ENCODE results near the gene RALGPS2. TPM values are rescaled to one million over a fixed set of nuclear protein-coding genes. Genes with fewer than 3 reads are reported as not detected.

RALGPS2 gene
- total RNA-seq, 1 experiment from 2014 or later = 38.0 TPM

DNA sequence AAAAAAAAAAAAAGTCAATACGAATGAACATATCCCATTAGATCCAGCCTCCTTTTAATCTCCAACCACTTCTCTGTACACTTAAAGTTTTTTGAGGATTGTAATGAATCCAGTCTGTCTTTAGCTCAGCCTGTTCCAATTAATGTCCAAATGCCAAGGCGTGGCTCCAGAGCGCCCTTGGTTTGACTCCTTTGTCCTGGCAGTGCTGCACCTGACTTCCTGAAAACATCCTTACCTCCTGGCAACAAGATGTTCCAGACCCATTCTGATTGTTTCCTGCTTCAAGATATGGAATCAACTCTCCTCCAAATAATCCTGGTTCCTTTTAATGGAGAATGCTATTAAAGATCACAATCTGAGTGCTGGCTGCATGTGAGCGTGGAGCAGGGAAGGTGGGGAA lies 226.6 kb downstream of the RALGPS2 start (continued):
- no peak for TF ChIP-seq FOXP1 (CRISPR knock-in tag; IDR thresholded peaks at IDR 0.05; ENCODE audit: borderline replicate concordance)

DNA sequence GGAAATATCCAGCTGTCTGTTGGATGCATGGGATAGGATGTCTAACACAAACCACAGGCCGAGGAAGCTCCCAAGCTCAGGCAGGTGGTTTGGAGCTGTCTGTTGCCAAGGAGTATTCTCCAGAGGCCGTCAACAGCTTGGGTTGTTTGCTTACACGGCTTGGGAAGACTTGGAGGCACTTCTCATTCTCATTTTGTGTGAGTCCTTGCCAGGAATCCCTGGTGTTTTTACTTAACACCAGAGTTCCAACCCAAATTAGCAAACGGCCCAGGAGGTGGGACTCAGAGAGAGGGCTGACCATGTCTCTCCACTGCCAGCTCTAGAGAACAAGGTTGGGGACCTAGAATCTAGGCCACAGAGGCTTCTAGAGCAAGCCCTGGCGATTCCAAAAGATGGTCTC lies 228.0 kb downstream of the RALGPS2 start:
- no peak overlapping the region for H3K4me3 Mint-ChIP-seq
- no peak overlapping the region for H3K27ac Mint-ChIP-seq
- ChIA-PET CTCF (interaction anchor here (1.0 to 2.1 kb wide), 2 partner anchors 50 to 421 kb away, joined by 3 to 14 read pairs; no protein-coding TSS in a partner anchor), POLR2A (no interaction called here)
- TF ChIP-seq ZNF263 (CRISPR knock-in tag; IDR thresholded peaks at IDR 0.05; ENCODE audit: low read depth) = no peak
- no peak for TF ChIP-seq CDX4 (CRISPR knock-in tag; IDR thresholded peaks at IDR 0.05; ENCODE audit: borderline replicate concordance)
- no peak for TF ChIP-seq ELF4 (CRISPR knock-in tag; IDR thresholded peaks at IDR 0.05; ENCODE audit: low read depth)
- TF ChIP-seq PRDM15 (CRISPR knock-in tag; IDR thresholded peaks at IDR 0.05) = no peak
- TF ChIP-seq GTF2I (CRISPR knock-in tag; conservative IDR thresholded peaks at IDR 0.05) = no peak
- H3K36me3 Mint-ChIP-seq = no peaks in the 10 kb centered on the region
- ATAC-seq (no peak), DNase-seq (ENCODE audit: low spot score) (no peak)
- no peaks in the 10 kb centered on the region for H3K4me1 Mint-ChIP-seq
- H3K9me3 Mint-ChIP-seq = no peaks in the 10 kb centered on the region
- H3K27me3 Mint-ChIP-seq (ENCODE audit: low read depth) = no peaks in the 10 kb centered on the region

- no peaks in the 10 kb centered on the region for H3K9me3 Mint-ChIP-seq
- POLR2A ChIA-PET = no interaction called here
- H3K36me3 Mint-ChIP-seq = no peaks in the 10 kb centered on the region
- no peak overlapping the region for H3K27ac Mint-ChIP-seq
- CTCF ChIA-PET = interaction anchor here (0.5 to 2.1 kb wide), 2 partner anchors 9 to 49 kb away, joined by 6 to 14 read pairs; no protein-coding TSS in a partner anchor
- no peaks in the 10 kb centered on the region for H3K4me1 Mint-ChIP-seq
- no peaks in the 10 kb centered on the region for H3K27me3 Mint-ChIP-seq (ENCODE audit: low read depth)
- ATAC-seq (no peak), DNase-seq (ENCODE audit: low spot score) (no peak)
- H3K4me3 Mint-ChIP-seq = no peak overlapping the region
- TF ChIP-seq ZNF219 (CRISPR knock-in tag; IDR thresholded peaks at IDR 0.05; ENCODE audit: borderline replicate concordance) = no peak
Observed at GRCh38 chr1:178953538-178954324, 228.7 kb downstream of the RALGPS2 start.

GRCh38 chr1:178954325-178954690 lies 229.3 kb downstream of the RALGPS2 start:
- Mint-ChIP-seq H3K27ac (no peak overlapping the region), H3K4me3 (no peak overlapping the region), H3K4me1 (no peaks in the 10 kb centered on the region), H3K36me3 (no peaks in the 10 kb centered on the region), H3K9me3 (no peaks in the 10 kb centered on the region), H3K27me3 (ENCODE audit: low read depth) (no peaks in the 10 kb centered on the region)
- CTCF ChIA-PET = interaction anchor here (0.5 to 2.1 kb wide), 2 partner anchors 9 to 48 kb away, joined by 6 to 14 read pairs; no protein-coding TSS in a partner anchor
- POLR2A ChIA-PET = no interaction called here
- ATAC-seq = no peak
- no peak for DNase-seq (ENCODE audit: low spot score)
- no peak for TF ChIP-seq OVOL2 (CRISPR knock-in tag; IDR thresholded peaks at IDR 0.05; ENCODE audit: borderline replicate concordance)
- TF ChIP-seq, protein P1, sequence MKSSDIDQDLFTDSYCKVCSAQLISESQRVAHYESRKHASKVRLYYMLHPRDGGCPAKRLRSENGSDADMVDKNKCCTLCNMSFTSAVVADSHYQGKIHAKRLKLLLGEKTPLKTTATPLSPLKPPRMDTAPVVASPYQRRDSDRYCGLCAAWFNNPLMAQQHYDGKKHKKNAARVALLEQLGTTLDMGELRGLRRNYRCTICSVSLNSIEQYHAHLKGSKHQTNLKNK (CRISPR knock-in tag; IDR thresholded peaks at IDR 0.05) = no peak
- TF ChIP-seq NR1H2 (CRISPR knock-in tag; IDR thresholded peaks at IDR 0.05) = no peak
- TF ChIP-seq GRHL2 (CRISPR knock-in tag; IDR thresholded peaks at IDR 0.05; ENCODE audit: insufficient replicate concordance, severe bottlenecking) = no peak
- TF ChIP-seq, protein P2, sequence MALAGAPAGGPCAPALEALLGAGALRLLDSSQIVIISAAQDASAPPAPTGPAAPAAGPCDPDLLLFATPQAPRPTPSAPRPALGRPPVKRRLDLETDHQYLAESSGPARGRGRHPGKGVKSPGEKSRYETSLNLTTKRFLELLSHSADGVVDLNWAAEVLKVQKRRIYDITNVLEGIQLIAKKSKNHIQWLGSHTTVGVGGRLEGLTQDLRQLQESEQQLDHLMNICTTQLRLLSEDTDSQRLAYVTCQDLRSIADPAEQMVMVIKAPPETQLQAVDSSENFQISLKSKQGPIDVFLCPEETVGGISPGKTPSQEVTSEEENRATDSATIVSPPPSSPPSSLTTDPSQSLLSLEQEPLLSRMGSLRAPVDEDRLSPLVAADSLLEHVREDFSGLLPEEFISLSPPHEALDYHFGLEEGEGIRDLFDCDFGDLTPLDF (CRISPR knock-in tag; IDR thresholded peaks at IDR 0.05) = no peak
- TF ChIP-seq ZNF671 (CRISPR knock-in tag; IDR thresholded peaks at IDR 0.05) = no peak
- TF ChIP-seq, protein P3, sequence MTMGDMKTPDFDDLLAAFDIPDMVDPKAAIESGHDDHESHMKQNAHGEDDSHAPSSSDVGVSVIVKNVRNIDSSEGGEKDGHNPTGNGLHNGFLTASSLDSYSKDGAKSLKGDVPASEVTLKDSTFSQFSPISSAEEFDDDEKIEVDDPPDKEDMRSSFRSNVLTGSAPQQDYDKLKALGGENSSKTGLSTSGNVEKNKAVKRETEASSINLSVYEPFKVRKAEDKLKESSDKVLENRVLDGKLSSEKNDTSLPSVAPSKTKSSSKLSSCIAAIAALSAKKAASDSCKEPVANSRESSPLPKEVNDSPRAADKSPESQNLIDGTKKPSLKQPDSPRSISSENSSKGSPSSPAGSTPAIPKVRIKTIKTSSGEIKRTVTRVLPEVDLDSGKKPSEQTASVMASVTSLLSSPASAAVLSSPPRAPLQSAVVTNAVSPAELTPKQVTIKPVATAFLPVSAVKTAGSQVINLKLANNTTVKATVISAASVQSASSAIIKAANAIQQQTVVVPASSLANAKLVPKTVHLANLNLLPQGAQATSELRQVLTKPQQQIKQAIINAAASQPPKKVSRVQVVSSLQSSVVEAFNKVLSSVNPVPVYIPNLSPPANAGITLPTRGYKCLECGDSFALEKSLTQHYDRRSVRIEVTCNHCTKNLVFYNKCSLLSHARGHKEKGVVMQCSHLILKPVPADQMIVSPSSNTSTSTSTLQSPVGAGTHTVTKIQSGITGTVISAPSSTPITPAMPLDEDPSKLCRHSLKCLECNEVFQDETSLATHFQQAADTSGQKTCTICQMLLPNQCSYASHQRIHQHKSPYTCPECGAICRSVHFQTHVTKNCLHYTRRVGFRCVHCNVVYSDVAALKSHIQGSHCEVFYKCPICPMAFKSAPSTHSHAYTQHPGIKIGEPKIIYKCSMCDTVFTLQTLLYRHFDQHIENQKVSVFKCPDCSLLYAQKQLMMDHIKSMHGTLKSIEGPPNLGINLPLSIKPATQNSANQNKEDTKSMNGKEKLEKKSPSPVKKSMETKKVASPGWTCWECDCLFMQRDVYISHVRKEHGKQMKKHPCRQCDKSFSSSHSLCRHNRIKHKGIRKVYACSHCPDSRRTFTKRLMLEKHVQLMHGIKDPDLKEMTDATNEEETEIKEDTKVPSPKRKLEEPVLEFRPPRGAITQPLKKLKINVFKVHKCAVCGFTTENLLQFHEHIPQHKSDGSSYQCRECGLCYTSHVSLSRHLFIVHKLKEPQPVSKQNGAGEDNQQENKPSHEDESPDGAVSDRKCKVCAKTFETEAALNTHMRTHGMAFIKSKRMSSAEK (CRISPR knock-in tag; IDR thresholded peaks at IDR 0.05; ENCODE audit: borderline replicate concordance) = no peak
- TF ChIP-seq, protein P4, sequence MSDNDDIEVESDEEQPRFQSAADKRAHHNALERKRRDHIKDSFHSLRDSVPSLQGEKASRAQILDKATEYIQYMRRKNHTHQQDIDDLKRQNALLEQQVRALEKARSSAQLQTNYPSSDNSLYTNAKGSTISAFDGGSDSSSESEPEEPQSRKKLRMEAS (CRISPR knock-in tag; IDR thresholded peaks at IDR 0.05) = no peak
- no peak for TF ChIP-seq TEAD1 (CRISPR knock-in tag; IDR thresholded peaks at IDR 0.05)
- no peak for TF ChIP-seq CREM (CRISPR knock-in tag; IDR thresholded peaks at IDR 0.05)
- no peak for TF ChIP-seq IRF1 (CRISPR knock-in tag; IDR thresholded peaks at IDR 0.05)

Measured in WTC11 (cell line).